B cell (primary cell): ENCODE data around the gene ZNF776. TPM values are rescaled to one million over a fixed set of nuclear protein-coding genes. Genes with fewer than 3 reads are reported as not detected.
A peak's percentile ranks its signal among the peaks of the same experiment; 100 is the strongest.

Source experiments
- ATAC-seq: fragments of 200-7000 bp; cut with Tn5 transposase; one replicate; pipeline ENCODE4 v1.10.0; 2021; ENCODE audit warnings: low read depth, mild to moderate bottlenecking, moderate number of reproducible peaks, moderate library complexity
- CTCF ChIA-PET: fragments of 350-600 bp; sonication (Branson Sonifier 250); formaldehyde crosslinking; loops from one replicate; lab custom pipeline; 2021; ENCODE audit warnings: antibody characterized with exemption, inconsistent platforms; lab: Charles Lee
- POLR2A ChIA-PET: fragments of 350-600 bp; sonication (Branson Sonifier 250); formaldehyde crosslinking; loops from one replicate; lab custom pipeline; 2021; ENCODE audit warnings: antibody characterized with exemption; lab: Charles Lee
- DNase-seq: peaks from one replicate; pipeline ENCODE4 v3.0.0; 2013
- H2AFZ ChIP-seq: 2 replicates; pipeline ENCODE4 v1.6.1; 2012; ENCODE audit warnings: mild to moderate bottlenecking, low read depth, low read length; ENCODE audit not compliant: insufficient read depth, poor library complexity, severe bottlenecking
- H3K27ac ChIP-seq, 2 donors: 1 replicate in 1 of 2; 2 replicates in 1 of 2; pipeline ENCODE4 v1.5.1; 2012 to 2013; ENCODE audit warnings: low read length in 2 of 2, mild to moderate bottlenecking in 2 of 2, moderate library complexity in 1 of 2
- H3K27me3 ChIP-seq, 4 experiments: fragments of 200-600 bp in 1 of 4; sonication (generic) in 1 of 4; replicated peaks in 1 of 4; 1 replicate in 2 of 4; 2 replicates in 2 of 4; pipeline versions ENCODE4 v1.6.1 to v1.7.0; 2013 to 2016; ENCODE audit warnings: low read length in 3 of 4, mild to moderate bottlenecking in 2 of 4, mixed read lengths in 1 of 4, moderate library complexity in 1 of 4; ENCODE audit not compliant: insufficient read depth in 4 of 4, control insufficient read depth in 3 of 4; ENCODE audit errors: control extremely low read depth in 1 of 4
- H3K36me3 ChIP-seq, 2 experiments: replicated peaks in 1 of 2; 1 replicate in 1 of 2; 2 replicates in 1 of 2; pipeline versions ENCODE4 v1.6.1 to v1.7.1; 2013; ENCODE audit warnings: low read length in 1 of 2; ENCODE audit not compliant: insufficient read depth in 2 of 2, control insufficient read depth in 1 of 2; ENCODE audit errors: control extremely low read depth in 1 of 2, extremely low read depth in 1 of 2
- H3K4me1 ChIP-seq, 2 donors: fragments of 200-600 bp in 1 of 2; sonication (generic) in 1 of 2; 1 replicate in 1 of 2; 2 replicates in 1 of 2; pipeline versions ENCODE4 v1.5.1 to v1.6.1; 2013 to 2017; ENCODE audit warnings: low read length in 2 of 2; ENCODE audit not compliant: control insufficient read depth in 2 of 2, insufficient read depth in 2 of 2
- H3K4me2 ChIP-seq: replicated peaks from 2 replicates; pipeline ENCODE3; 2012; ENCODE audit warnings: mild to moderate bottlenecking, low read depth, low read length; ENCODE audit not compliant: poor library complexity, severe bottlenecking
- H3K4me3 ChIP-seq, 5 experiments: fragments of 200-600 bp in 1 of 5; sonication (generic) in 1 of 5; 1 replicate in 3 of 5; 2 replicates in 2 of 5; pipeline versions ENCODE4 v1.5.1 to v1.7.0; 2011 to 2016; ENCODE audit warnings: low read length in 4 of 5, mild to moderate bottlenecking in 4 of 5, low read depth in 2 of 5, control low read depth in 1 of 5, moderate library complexity in 1 of 5; ENCODE audit not compliant: insufficient read depth in 1 of 5; ENCODE audit errors: control extremely low read depth in 1 of 5, extremely low read depth in 1 of 5
- H3K79me2 ChIP-seq: fragments of 200-600 bp; sonication (generic); one replicate; pipeline ENCODE4 v1.6.0; 2016; ENCODE audit warnings: low read length; ENCODE audit not compliant: control insufficient read depth, insufficient read depth
- H3K9ac ChIP-seq: fragments of 200-600 bp; sonication (generic); 2 replicates; pipeline ENCODE4 v1.6.1; 2017; ENCODE audit warnings: mild to moderate bottlenecking, low read length, moderate library complexity
- H3K9me3 ChIP-seq, 3 donors: one replicate each; pipeline versions ENCODE4 v1.6.1 to v1.7.1; 2013; ENCODE audit warnings: low read length in 2 of 3; ENCODE audit not compliant: control insufficient read depth in 2 of 3, insufficient read depth in 1 of 3; ENCODE audit errors: control extremely low read depth in 1 of 3
- H4K20me1 ChIP-seq: 2 replicates; pipeline ENCODE4 v1.6.0; 2012; ENCODE audit warnings: mild to moderate bottlenecking, low read length; ENCODE audit not compliant: insufficient read depth, control insufficient read depth, poor library complexity, severe bottlenecking
- H3K27ac Mint-ChIP-seq: one replicate; pipeline ENCODE4 v1.8.0; 2021; ENCODE audit warnings: mixed read lengths
- H3K27me3 Mint-ChIP-seq: one replicate; pipeline ENCODE4 v1.8.0; 2021; ENCODE audit warnings: mixed read lengths
- H3K4me1 Mint-ChIP-seq: one replicate; pipeline ENCODE4 v1.8.0; 2021; ENCODE audit warnings: mixed read lengths
- H3K4me3 Mint-ChIP-seq: one replicate; pipeline ENCODE4 v1.8.0; 2021; ENCODE audit warnings: mixed read lengths
- H3K9me3 Mint-ChIP-seq: one replicate; pipeline ENCODE4 v1.8.0; 2022; ENCODE audit warnings: mixed read lengths; ENCODE audit not compliant: insufficient read depth
- EZH2 ChIP-seq: IDR thresholded peaks from 2 replicates; pipeline ENCODE4 v1.6.1; 2012; ENCODE audit warnings: borderline replicate concordance, low read depth, mild to moderate bottlenecking, moderate library complexity, low read length; ENCODE audit not compliant: insufficient read depth, poor library complexity, severe bottlenecking
- WGBS: methylation state at CpG from one replicate; pipeline ENCODE4 v1.1.5; 2013; ENCODE audit warnings: missing lambda C conversion rate; ENCODE audit not compliant: insufficient coverage; 5-methylcytosine and 5-hydroxymethylcytosine counted together
- intact Hi-C: fragments of 100-400 bp; cut with micrococcal nuclease; formaldehyde crosslinking; loops from one replicate; pipeline ENCODE4 v1.10.0; 2022
- polyA plus RNA-seq: library from polyadenylated mRNA; depleted of rRNA; stranded (reverse); fragments of >200 nt; gene quantifications from 2 replicates; pipeline ENCODE4 v1.2.3, GENCODE V29; 2012
- total RNA-seq, 2 donors: library from RNA; stranded (reverse); fragments of 120-200 nt in 1 of 2; gene quantifications; 1 replicate in 1 of 2; 2 replicates in 1 of 2; pipeline versions ENCODE4 v1.2.3 to v1.2.4, GENCODE V29; 2013 to 2022
- TF ChIP-seq, protein P1 (sequence below): fragments of 200-600 bp; IDR thresholded peaks from one replicate; pipeline ENCODE4 v1.8.0; 2022; ENCODE audit warnings: antibody characterized with exemption, mild to moderate bottlenecking

The ZNF776 gene
- total and polyA plus RNA-seq, 2 donors (not counting 1 experiment from before 2014, with no cell fraction given), result 15.6 to 47.5 TPM

DNA sequence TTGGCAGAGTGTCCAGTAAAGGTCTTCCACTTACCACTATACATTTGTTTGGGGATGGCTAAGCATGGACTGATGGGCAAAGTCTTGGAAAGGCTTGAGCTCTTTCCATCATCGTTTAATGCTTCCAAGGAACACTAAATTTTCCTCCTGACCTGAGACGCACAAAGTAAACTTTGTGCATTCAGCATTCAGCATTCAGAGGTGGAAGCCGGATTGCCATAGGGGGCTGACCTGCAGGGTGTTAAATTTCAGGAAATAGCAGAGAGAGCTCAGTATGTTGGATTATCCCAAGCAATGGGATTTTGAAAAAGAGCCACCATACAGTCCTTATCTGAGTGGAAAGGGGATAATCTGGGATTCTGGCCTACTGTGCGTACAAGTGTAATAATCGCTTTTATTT, 54.1 kb downstream of the ZNF776 start:
- WGBS, result no CpG with 5 or more reads among the region's 5 CpGs
- Histone ChIP-seq H3K27me3 (no peaks in the 10 kb centered on the region), H3K36me3 (peaks cover 4 to 17% of the 10 kb centered on the region in 2 experiments), H2AFZ (no peak overlapping the region), H3K4me1 (peaks cover 16 to 27% of the 10 kb centered on the region in 2 donors), H3K4me3 (no peak overlapping the region), H3K9ac (no peak overlapping the region), H3K79me2 (peaks cover 33% of the 10 kb centered on the region), H4K20me1 (no peaks in the 10 kb centered on the region), H3K27ac (no peak overlapping the region), H3K4me2 (no peak overlapping the region), H3K9me3 (no peaks in the 10 kb centered on the region)
- intact Hi-C loops, result no loop called here
- Mint-ChIP-seq H3K27me3 (no peaks in the 10 kb centered on the region), H3K27ac (no peak overlapping the region), H3K9me3 (no peaks in the 10 kb centered on the region), H3K4me3 (no peak overlapping the region), H3K4me1 (peaks cover 41% of the 10 kb centered on the region)
- no peak for TF ChIP-seq EZH2
- TF ChIP-seq, protein P1, sequence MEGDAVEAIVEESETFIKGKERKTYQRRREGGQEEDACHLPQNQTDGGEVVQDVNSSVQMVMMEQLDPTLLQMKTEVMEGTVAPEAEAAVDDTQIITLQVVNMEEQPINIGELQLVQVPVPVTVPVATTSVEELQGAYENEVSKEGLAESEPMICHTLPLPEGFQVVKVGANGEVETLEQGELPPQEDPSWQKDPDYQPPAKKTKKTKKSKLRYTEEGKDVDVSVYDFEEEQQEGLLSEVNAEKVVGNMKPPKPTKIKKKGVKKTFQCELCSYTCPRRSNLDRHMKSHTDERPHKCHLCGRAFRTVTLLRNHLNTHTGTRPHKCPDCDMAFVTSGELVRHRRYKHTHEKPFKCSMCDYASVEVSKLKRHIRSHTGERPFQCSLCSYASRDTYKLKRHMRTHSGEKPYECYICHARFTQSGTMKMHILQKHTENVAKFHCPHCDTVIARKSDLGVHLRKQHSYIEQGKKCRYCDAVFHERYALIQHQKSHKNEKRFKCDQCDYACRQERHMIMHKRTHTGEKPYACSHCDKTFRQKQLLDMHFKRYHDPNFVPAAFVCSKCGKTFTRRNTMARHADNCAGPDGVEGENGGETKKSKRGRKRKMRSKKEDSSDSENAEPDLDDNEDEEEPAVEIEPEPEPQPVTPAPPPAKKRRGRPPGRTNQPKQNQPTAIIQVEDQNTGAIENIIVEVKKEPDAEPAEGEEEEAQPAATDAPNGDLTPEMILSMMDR, result no peak
- DNase-seq (no peak), ATAC-seq (no peak)
- POLR2A ChIA-PET, result no interaction called here
- CTCF ChIA-PET, result no interaction called here

GRCh38 chr19:57802269-57802668, 55.7 kb downstream of the ZNF776 start:
- Mint-ChIP-seq H3K4me3 (peak overlapping the region; percentile 61), H3K27me3 (no peaks in the 10 kb centered on the region), H3K4me1 (peaks cover 46% of the 10 kb centered on the region), H3K27ac (peak overlapping the region; percentile 39), H3K9me3 (no peaks in the 10 kb centered on the region)
- CTCF ChIA-PET, result no interaction called here
- POLR2A ChIA-PET, result interaction anchor here (0.9 kb wide), 1 partner anchor 17 kb away, joined by 4 read pairs; no protein-coding TSS in a partner anchor
- DNase-seq, result peak; percentile 72
- H3K4me3 ChIP-seq, result peak overlapping the region in 2 of 5 experiments; percentile 9 to 33
- H3K27me3 ChIP-seq, result no peaks in the 10 kb centered on the region
- peak overlapping the region; percentile 9 for H3K9ac ChIP-seq
- H3K36me3 ChIP-seq, result peaks cover 0 to 4% of the 10 kb centered on the region in 2 experiments
- H3K9me3 ChIP-seq, result no peaks in the 10 kb centered on the region
- peak overlapping the region; percentile 41 for H3K4me2 ChIP-seq
- 22% methylated on average over 3 of the region's 4 CpGs for WGBS
- peaks cover 16 to 27% of the 10 kb centered on the region in 2 donors for H3K4me1 ChIP-seq
- peaks cover 7% of the 10 kb centered on the region for H4K20me1 ChIP-seq
- intact Hi-C loops, result no loop called here
- TF ChIP-seq EZH2, result no peak
- TF ChIP-seq, protein P1, result peak; percentile 23
- peak overlapping the region; percentile 20 to 73 for H3K27ac ChIP-seq
- H2AFZ ChIP-seq, result peak overlapping the region; percentile 27
- ATAC-seq, result peak; percentile 71
- H3K79me2 ChIP-seq, result peaks cover 35% of the 10 kb centered on the region
